K562 (cell line): Measurements from ENCODE around the gene HMOX1.

Experiments used
- ARID2 ChIP-seq: fragments of 450-650 bp; IDR thresholded peaks from 2 replicates; pipeline ENCODE4 v1.6.1; 2017; ENCODE audit warnings: antibody characterized with exemption, mild to moderate bottlenecking
- RFX5 ChIP-seq: IDR thresholded peaks from 2 replicates; pipeline ENCODE4 v1.6.1; 2011; ENCODE audit warnings: low read depth, mild to moderate bottlenecking, improper control_type of control experiment, low read length
- RNF2 ChIP-seq: sonication (generic); IDR thresholded peaks from 2 replicates; pipeline ENCODE4 v1.6.1; 2016
- TF ChIP-seq, protein P1 (sequence below): sonication (generic); formaldehyde crosslinking; IDR thresholded peaks from 2 replicates; pipeline ENCODE4 v1.8.1; 2022; ENCODE audit warnings: missing genetic modification reagents
- TF ChIP-seq, protein P2 (sequence below): sonication (generic); formaldehyde crosslinking; IDR thresholded peaks from 2 replicates; pipeline ENCODE4 v1.8.0; 2023; ENCODE audit warnings: missing genetic modification reagents, mild to moderate bottlenecking, borderline replicate concordance
- TF ChIP-seq, protein P3 (sequence below), 3 experiments: IDR thresholded peaks in 2 of 3; conservative IDR thresholded peaks in 1 of 3; 2 replicates each; pipeline ENCODE4 v1.5.1; 2011 to 2012; ENCODE audit warnings: low read length in 3 of 3, mild to moderate bottlenecking in 3 of 3, control low read depth in 2 of 3, improper control_type of control experiment in 1 of 3, inconsistent platforms in 1 of 3, low read depth in 1 of 3, mixed read lengths in 1 of 3, moderate library complexity in 1 of 3; ENCODE audit not compliant: insufficient read depth in 2 of 3

DNA sequence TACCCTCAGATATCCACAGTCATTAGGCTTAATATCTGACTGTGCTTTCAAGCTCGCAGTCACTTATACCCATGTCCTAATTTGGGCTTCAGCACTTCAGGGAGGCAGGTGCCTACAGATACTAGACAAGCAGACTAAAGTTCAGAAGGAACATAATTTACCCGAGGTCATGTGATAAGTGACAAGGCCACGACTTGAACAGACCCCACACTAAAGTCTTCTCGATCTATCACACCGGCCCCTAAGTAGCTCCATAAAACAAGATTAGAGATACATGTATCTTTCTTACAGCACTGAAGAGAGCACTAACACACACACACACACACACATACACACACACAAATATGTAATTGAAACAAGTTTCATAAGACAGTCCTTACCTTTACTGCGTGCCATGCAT, 48.6 kb upstream of the HMOX1 start:
- no peak for TF ChIP-seq RNF2
- no peak for TF ChIP-seq ARID2
- TF ChIP-seq, protein P1, sequence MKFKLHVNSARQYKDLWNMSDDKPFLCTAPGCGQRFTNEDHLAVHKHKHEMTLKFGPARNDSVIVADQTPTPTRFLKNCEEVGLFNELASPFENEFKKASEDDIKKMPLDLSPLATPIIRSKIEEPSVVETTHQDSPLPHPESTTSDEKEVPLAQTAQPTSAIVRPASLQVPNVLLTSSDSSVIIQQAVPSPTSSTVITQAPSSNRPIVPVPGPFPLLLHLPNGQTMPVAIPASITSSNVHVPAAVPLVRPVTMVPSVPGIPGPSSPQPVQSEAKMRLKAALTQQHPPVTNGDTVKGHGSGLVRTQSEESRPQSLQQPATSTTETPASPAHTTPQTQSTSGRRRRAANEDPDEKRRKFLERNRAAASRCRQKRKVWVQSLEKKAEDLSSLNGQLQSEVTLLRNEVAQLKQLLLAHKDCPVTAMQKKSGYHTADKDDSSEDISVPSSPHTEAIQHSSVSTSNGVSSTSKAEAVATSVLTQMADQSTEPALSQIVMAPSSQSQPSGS, result no peak
- TF ChIP-seq RFX5, result no peak
- TF ChIP-seq, protein P2, sequence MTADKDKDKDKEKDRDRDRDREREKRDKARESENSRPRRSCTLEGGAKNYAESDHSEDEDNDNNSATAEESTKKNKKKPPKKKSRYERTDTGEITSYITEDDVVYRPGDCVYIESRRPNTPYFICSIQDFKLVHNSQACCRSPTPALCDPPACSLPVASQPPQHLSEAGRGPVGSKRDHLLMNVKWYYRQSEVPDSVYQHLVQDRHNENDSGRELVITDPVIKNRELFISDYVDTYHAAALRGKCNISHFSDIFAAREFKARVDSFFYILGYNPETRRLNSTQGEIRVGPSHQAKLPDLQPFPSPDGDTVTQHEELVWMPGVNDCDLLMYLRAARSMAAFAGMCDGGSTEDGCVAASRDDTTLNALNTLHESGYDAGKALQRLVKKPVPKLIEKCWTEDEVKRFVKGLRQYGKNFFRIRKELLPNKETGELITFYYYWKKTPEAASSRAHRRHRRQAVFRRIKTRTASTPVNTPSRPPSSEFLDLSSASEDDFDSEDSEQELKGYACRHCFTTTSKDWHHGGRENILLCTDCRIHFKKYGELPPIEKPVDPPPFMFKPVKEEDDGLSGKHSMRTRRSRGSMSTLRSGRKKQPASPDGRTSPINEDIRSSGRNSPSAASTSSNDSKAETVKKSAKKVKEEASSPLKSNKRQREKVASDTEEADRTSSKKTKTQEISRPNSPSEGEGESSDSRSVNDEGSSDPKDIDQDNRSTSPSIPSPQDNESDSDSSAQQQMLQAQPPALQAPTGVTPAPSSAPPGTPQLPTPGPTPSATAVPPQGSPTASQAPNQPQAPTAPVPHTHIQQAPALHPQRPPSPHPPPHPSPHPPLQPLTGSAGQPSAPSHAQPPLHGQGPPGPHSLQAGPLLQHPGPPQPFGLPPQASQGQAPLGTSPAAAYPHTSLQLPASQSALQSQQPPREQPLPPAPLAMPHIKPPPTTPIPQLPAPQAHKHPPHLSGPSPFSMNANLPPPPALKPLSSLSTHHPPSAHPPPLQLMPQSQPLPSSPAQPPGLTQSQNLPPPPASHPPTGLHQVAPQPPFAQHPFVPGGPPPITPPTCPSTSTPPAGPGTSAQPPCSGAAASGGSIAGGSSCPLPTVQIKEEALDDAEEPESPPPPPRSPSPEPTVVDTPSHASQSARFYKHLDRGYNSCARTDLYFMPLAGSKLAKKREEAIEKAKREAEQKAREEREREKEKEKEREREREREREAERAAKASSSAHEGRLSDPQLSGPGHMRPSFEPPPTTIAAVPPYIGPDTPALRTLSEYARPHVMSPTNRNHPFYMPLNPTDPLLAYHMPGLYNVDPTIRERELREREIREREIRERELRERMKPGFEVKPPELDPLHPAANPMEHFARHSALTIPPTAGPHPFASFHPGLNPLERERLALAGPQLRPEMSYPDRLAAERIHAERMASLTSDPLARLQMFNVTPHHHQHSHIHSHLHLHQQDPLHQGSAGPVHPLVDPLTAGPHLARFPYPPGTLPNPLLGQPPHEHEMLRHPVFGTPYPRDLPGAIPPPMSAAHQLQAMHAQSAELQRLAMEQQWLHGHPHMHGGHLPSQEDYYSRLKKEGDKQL (CRISPR knock-in tag), result no peak
- TF ChIP-seq, protein P3, sequence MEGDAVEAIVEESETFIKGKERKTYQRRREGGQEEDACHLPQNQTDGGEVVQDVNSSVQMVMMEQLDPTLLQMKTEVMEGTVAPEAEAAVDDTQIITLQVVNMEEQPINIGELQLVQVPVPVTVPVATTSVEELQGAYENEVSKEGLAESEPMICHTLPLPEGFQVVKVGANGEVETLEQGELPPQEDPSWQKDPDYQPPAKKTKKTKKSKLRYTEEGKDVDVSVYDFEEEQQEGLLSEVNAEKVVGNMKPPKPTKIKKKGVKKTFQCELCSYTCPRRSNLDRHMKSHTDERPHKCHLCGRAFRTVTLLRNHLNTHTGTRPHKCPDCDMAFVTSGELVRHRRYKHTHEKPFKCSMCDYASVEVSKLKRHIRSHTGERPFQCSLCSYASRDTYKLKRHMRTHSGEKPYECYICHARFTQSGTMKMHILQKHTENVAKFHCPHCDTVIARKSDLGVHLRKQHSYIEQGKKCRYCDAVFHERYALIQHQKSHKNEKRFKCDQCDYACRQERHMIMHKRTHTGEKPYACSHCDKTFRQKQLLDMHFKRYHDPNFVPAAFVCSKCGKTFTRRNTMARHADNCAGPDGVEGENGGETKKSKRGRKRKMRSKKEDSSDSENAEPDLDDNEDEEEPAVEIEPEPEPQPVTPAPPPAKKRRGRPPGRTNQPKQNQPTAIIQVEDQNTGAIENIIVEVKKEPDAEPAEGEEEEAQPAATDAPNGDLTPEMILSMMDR (IDR thresholded peaks at IDR 0.05 in 2 of 3, conservative IDR thresholded peaks at IDR 0.05 in 1 of 3; ENCODE audit: insufficient read depth in 2 of 3, low read depth in 1 of 3, low read length in 3 of 3), result no peak
